DND-41 (cell line): ENCODE results near the gene PSORS1C1.
"Not testable (repeated sequence)": the region's sequence is repeated elsewhere in the genome, so short reads cannot be mapped to it uniquely, and the experiment has no call there.

Experiments
- ATAC-seq: fragments of 200-7000 bp; cut with Tn5 transposase; 3 replicates; pipeline ENCODE4 v1.9.1; 2021; ENCODE audit warnings: low read depth; ENCODE audit not compliant: insufficient read depth
- DNase-seq: peaks from one replicate; pipeline ENCODE4 v3.0.0-alpha.2; 2020
- H2AFZ ChIP-seq: 2 replicates; pipeline ENCODE4 v1.6.0; 2012; ENCODE audit warnings: low read depth, low read length
- H3K27ac ChIP-seq: 2 replicates; pipeline ENCODE4 v1.5.1; 2012; ENCODE audit warnings: low read length, inconsistent platforms
- H3K27me3 ChIP-seq: fragments of 200-600 bp; sonication (generic); 2 replicates; pipeline ENCODE4 v1.6.0; 2012; ENCODE audit warnings: low read length, mild to moderate bottlenecking, inconsistent platforms; ENCODE audit not compliant: insufficient read depth, poor library complexity
- H3K36me3 ChIP-seq: 2 replicates; pipeline ENCODE4 v1.5.1; 2012; ENCODE audit warnings: low read length, inconsistent platforms; ENCODE audit not compliant: insufficient read depth
- H3K4me1 ChIP-seq: 2 replicates; pipeline ENCODE4 v1.5.1; 2012; ENCODE audit warnings: mild to moderate bottlenecking, low read length; ENCODE audit not compliant: insufficient read depth
- H3K4me2 ChIP-seq: 2 replicates; pipeline ENCODE4 v1.6.0; 2012; ENCODE audit warnings: mild to moderate bottlenecking, moderate library complexity, low read length, inconsistent platforms; ENCODE audit not compliant: insufficient read depth
- H3K4me3 ChIP-seq, 2 experiments: fragments of 200-600 bp in 1 of 2; shearing (Covaris generic) in 1 of 2; 2 replicates each; pipeline ENCODE4 v1.5.1; 2012 to 2016; ENCODE audit warnings: inconsistent platforms in 2 of 2, low read length in 2 of 2, mild to moderate bottlenecking in 2 of 2, low read depth in 1 of 2, moderate library complexity in 1 of 2
- H3K79me2 ChIP-seq: 2 replicates; pipeline ENCODE4 v1.6.0; 2012; ENCODE audit warnings: low read length, inconsistent platforms; ENCODE audit not compliant: insufficient read depth
- H3K9ac ChIP-seq: 2 replicates; pipeline ENCODE4 v1.6.0; 2012; ENCODE audit warnings: low read depth, mild to moderate bottlenecking, inconsistent platforms, low read length, moderate library complexity
- H3K9me3 ChIP-seq: 2 replicates; pipeline ENCODE4 v1.5.1; 2012; ENCODE audit warnings: low read length, moderate library complexity, mild to moderate bottlenecking, inconsistent platforms; ENCODE audit not compliant: insufficient read depth, severe bottlenecking
- H4K20me1 ChIP-seq: 2 replicates; pipeline ENCODE4 v1.6.0; 2012; ENCODE audit warnings: low read length; ENCODE audit not compliant: insufficient read depth
- EZH2 ChIP-seq: IDR thresholded peaks from 3 replicates; pipeline ENCODE4 v1.6.1; 2012; ENCODE audit warnings: borderline replicate concordance, low read depth, mild to moderate bottlenecking, moderate library complexity, low read length, inconsistent platforms; ENCODE audit not compliant: severe bottlenecking
- TF ChIP-seq, protein P1 (sequence below): IDR thresholded peaks from 2 replicates; pipeline ENCODE4 v1.5.1; 2012; ENCODE audit warnings: borderline replicate concordance, low read length, moderate library complexity, mild to moderate bottlenecking; ENCODE audit not compliant: poor library complexity, severe bottlenecking; ENCODE audit errors: extremely low read depth

The PSORS1C1 gene

DNA sequence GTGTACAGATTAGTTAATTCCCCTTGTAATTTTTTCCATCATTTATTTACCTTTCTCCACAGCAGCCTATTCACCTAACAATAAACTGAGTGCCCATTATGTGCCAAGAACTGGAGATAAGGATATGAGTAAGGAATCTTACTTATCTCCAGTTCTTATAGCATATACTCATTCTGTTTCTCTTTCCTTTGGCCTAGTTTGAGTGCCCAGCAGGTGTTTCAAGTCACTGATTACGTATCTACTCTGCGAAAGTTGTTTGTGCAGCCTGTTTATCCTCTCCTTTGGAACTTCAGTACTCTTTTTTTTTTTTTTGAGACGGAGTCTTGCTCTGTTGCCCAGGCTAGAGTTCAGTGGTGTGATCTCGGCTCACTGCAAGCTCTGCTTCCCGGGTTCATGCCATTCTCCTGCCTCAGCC lies 73.2 kb downstream of the PSORS1C1 start:
- H3K79me2 ChIP-seq, result no peaks in the 10 kb centered on the region
- TF ChIP-seq, protein P1, sequence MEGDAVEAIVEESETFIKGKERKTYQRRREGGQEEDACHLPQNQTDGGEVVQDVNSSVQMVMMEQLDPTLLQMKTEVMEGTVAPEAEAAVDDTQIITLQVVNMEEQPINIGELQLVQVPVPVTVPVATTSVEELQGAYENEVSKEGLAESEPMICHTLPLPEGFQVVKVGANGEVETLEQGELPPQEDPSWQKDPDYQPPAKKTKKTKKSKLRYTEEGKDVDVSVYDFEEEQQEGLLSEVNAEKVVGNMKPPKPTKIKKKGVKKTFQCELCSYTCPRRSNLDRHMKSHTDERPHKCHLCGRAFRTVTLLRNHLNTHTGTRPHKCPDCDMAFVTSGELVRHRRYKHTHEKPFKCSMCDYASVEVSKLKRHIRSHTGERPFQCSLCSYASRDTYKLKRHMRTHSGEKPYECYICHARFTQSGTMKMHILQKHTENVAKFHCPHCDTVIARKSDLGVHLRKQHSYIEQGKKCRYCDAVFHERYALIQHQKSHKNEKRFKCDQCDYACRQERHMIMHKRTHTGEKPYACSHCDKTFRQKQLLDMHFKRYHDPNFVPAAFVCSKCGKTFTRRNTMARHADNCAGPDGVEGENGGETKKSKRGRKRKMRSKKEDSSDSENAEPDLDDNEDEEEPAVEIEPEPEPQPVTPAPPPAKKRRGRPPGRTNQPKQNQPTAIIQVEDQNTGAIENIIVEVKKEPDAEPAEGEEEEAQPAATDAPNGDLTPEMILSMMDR, result no peak
- TF ChIP-seq EZH2, result no peak
- no peaks in the 10 kb centered on the region for H3K9me3 ChIP-seq
- no peak overlapping the region for H3K9ac ChIP-seq
- DNase-seq, result no peak
- H3K27me3 ChIP-seq, result no peaks in the 10 kb centered on the region
- no peak overlapping the region for H3K4me2 ChIP-seq
- no peak overlapping the region for H2AFZ ChIP-seq
- H3K4me1 ChIP-seq, result no peaks in the 10 kb centered on the region
- no peak overlapping the region for H3K4me3 ChIP-seq
- H3K27ac ChIP-seq, result no peak overlapping the region
- ATAC-seq, result no peak
- H3K36me3 ChIP-seq, result no peaks in the 10 kb centered on the region
- no peaks in the 10 kb centered on the region for H4K20me1 ChIP-seq

- not testable (repeated sequence) for H3K27me3 ChIP-seq, H2AFZ ChIP-seq, H4K20me1 ChIP-seq, H3K9me3 ChIP-seq, DNase-seq, H3K9ac ChIP-seq, H3K4me1 ChIP-seq, H3K27ac ChIP-seq, H3K4me3 ChIP-seq, H3K4me2 ChIP-seq, ATAC-seq, H3K79me2 ChIP-seq, H3K36me3 ChIP-seq
Measured at GRCh38 chr6:31189223-31189622, 74.6 kb downstream of the PSORS1C1 start.
